Thymus (tissue), 11 donors: ENCODE data around the gene FARS2. TPM values are rescaled to one million over a fixed set of nuclear protein-coding genes. Genes with fewer than 3 reads are reported as not detected.

Experiments used
- DNase-seq, 9 donors: peaks; one replicate each; pipeline ENCODE4 v3.0.0-alpha.2; 2013; ENCODE audit warnings: low spot score in 9 of 9, low read depth in 6 of 9, missing footprints in 1 of 9
- H3K27ac ChIP-seq, 2 donors: one replicate each; pipeline ENCODE4 v1.5.1; 2013; ENCODE audit warnings: control low read depth in 1 of 2, low read depth in 1 of 2, low read length in 1 of 2, mild to moderate bottlenecking in 1 of 2, moderate library complexity in 1 of 2
- H3K27me3 ChIP-seq, 2 donors: one replicate each; pipeline ENCODE4 v1.5.1; 2013; ENCODE audit warnings: low read length in 1 of 2; ENCODE audit not compliant: control insufficient read depth in 2 of 2, insufficient read depth in 1 of 2
- H3K36me3 ChIP-seq, 2 donors: one replicate each; pipeline ENCODE4 v1.5.1; 2013; ENCODE audit warnings: low read length in 1 of 2, mild to moderate bottlenecking in 1 of 2, moderate library complexity in 1 of 2; ENCODE audit not compliant: control insufficient read depth in 2 of 2, insufficient read depth in 2 of 2
- H3K4me1 ChIP-seq, 2 donors: one replicate each; pipeline ENCODE4 v1.5.1; 2013; ENCODE audit warnings: low read length in 2 of 2; ENCODE audit not compliant: control insufficient read depth in 2 of 2, insufficient read depth in 2 of 2
- H3K4me3 ChIP-seq, 2 donors: one replicate each; pipeline ENCODE4 v1.5.1; 2013; ENCODE audit warnings: low read length in 2 of 2, control low read depth in 1 of 2, mild to moderate bottlenecking in 1 of 2
- H3K9me3 ChIP-seq, 2 donors: one replicate each; pipeline ENCODE4 v1.5.1; 2013; ENCODE audit warnings: low read length in 1 of 2, mild to moderate bottlenecking in 1 of 2; ENCODE audit not compliant: control insufficient read depth in 2 of 2, insufficient read depth in 1 of 2
- WGBS: extraction: QIAGEN DNeasy Blood & Tissue Kit; methylation state at CpG from one replicate; pipeline ENCODE4 v1.1.7; 2013; 5-methylcytosine and 5-hydroxymethylcytosine counted together
- polyA plus RNA-seq: library from polyadenylated mRNA; stranded (reverse); fragments of 200-250 nt; gene quantifications from one replicate; pipeline ENCODE4 v1.2.3, GENCODE V29; 2013
- total RNA-seq: library from RNA; stranded (reverse); fragments of 120-200 nt; gene quantifications from one replicate; pipeline ENCODE4 v1.2.4, GENCODE V29; 2013
- donor health status: healthy.

Gene FARS2
- total and polyA plus RNA-seq, 2 donors = 10.5 to 23.2 TPM

DNA sequence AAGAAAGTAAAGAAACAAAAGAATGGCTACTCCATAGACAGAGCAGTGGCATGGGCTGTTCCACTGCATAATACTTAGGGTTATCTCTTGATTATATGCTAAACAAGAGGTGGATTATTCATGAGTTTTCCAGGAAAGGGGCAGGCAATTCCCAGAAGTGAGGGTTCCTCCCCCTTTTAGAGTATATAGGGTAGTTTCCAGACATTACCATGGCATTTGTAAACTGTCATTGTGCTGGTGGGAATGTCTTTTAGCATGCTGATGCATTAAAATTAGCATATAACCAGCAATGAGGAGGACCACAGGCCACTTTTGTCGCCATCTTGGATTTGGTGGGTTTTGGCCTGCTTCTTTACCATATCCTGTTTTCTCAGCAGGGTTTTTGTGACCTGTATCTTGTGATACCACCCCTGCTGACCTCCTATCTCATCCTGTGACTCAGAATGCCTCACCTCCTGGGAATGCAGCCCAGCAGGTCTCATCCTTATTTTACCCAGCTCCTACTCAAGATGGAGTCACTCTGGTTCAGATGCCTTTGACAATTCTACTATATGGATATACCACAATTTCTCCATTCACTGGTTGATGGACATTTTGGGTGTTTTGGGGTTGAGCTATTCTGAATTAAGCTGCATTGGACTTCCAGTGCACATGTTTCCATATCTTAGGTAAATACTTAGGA is 280.6 kb downstream of the FARS2 start:
- Histone ChIP-seq H3K36me3 (no peaks in the 10 kb centered on the region), H3K4me1 (no peaks in the 10 kb centered on the region), H3K9me3 (no peaks in the 10 kb centered on the region), H3K4me3 (no peak overlapping the region), H3K27me3 (no peaks in the 10 kb centered on the region), H3K27ac (no peak overlapping the region)
- no peak for DNase-seq
- 95% methylated on average over 1 of the region's 1 CpG for WGBS

DNA sequence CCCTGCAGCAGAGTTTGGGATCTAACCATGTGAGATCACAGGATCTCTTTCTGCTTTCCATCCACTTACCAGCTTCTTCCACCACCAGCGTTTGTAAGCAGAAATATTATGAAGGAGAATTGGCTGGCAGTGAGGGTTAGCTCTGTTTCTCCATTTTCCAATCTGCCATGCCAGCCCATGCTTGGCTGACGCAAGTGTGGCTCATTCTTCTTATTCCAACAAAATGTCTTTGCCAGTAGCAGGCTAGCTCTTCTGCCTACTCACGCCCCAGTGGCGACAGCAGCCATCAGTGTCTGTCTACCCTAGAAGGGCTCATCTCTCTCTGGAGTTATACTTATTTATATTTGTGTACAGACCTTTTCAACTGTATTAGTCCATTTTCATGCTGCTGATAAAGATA is 286.2 kb downstream of the FARS2 start:
- no peak for DNase-seq
- Histone ChIP-seq H3K27me3 (no peaks in the 10 kb centered on the region), H3K4me3 (no peak overlapping the region), H3K9me3 (peaks cover 2 to 5% of the 10 kb centered on the region in 2 donors), H3K27ac (no peak overlapping the region), H3K36me3 (no peaks in the 10 kb centered on the region), H3K4me1 (no peaks in the 10 kb centered on the region)
- WGBS = 97% methylated on average over 4 of the region's 4 CpGs

DNA sequence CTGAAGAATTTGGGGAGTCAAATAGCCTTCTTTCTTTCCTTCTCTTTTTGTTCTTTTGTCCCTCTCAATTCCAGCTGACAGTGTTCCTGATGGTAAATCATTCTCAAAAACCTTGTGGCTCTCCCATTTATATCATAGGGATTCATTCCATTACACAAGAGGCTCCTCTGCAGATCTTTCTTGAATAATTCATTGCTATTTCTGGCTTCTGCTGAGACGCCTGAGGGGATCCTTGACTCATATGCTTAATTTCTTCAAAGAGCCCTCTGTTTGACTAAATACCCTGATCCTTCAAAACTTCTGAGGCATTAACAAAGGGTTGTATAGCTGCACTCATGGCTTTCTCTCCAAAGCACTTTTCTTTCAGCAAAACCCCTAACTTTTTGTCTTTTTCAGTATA is 289.3 kb downstream of the FARS2 start:
- Histone ChIP-seq H3K4me1 (no peaks in the 10 kb centered on the region), H3K27me3 (no peaks in the 10 kb centered on the region), H3K36me3 (no peaks in the 10 kb centered on the region), H3K4me3 (no peak overlapping the region), H3K27ac (no peak overlapping the region), H3K9me3 (peaks cover 2 to 5% of the 10 kb centered on the region in 2 donors)
- DNase-seq = no peak
- WGBS = 100% methylated on average over 1 of the region's 1 CpG

DNA sequence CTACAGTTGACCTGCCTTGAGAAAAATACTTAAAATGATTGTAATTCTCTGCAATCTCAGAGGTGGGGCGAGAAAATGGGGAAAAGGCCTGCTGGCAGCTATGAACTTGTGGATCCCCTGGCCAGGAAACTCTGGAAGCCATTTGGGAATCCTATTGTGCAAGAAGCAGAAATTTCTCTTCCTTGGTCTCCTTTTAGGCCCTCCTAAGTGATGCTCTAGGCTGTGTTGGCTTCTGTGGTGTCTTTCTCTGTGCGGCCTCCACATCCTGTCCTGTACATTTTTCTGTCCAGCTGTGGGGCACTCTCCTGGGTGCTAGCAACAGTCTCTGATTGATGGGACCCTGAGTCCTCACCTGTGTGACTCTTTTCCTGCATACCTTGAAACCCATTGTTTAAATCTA is 290.9 kb downstream of the FARS2 start:
- H3K27me3 ChIP-seq = no peaks in the 10 kb centered on the region
- no peak overlapping the region for H3K4me3 ChIP-seq
- DNase-seq = no peak
- 98% methylated on average over 2 of the region's 2 CpGs for WGBS
- no peaks in the 10 kb centered on the region for H3K4me1 ChIP-seq
- H3K9me3 ChIP-seq = peaks cover 2 to 5% of the 10 kb centered on the region in 2 donors
- H3K27ac ChIP-seq = no peak overlapping the region
- H3K36me3 ChIP-seq = no peaks in the 10 kb centered on the region

DNA sequence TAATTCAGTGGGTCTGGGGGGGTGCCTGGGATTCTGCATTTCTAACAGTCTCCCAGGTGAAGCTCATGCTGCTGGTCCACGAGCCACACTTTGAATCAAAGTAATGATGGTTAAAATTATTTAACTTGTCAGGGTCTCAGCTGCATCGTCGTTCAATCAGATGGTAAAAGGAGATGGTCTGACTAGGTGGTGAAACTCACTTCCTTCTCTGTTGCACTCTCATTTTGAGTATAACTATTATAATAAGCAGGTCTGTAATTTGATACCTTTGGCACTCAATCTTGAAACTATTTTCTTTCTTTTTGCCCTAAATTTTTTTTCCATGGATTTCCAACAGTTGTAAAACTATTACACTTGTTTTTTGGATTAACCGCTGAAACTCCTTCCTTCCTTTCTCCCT is 292.5 kb downstream of the FARS2 start:
- no peaks in the 10 kb centered on the region for H3K36me3 ChIP-seq
- H3K27ac ChIP-seq = no peak overlapping the region
- H3K4me1 ChIP-seq = no peaks in the 10 kb centered on the region
- no peak for DNase-seq
- H3K9me3 ChIP-seq = peaks cover 2 to 5% of the 10 kb centered on the region in 2 donors
- 80% methylated on average over 4 of the region's 4 CpGs for WGBS
- H3K27me3 ChIP-seq = no peaks in the 10 kb centered on the region
- no peak overlapping the region for H3K4me3 ChIP-seq

DNA sequence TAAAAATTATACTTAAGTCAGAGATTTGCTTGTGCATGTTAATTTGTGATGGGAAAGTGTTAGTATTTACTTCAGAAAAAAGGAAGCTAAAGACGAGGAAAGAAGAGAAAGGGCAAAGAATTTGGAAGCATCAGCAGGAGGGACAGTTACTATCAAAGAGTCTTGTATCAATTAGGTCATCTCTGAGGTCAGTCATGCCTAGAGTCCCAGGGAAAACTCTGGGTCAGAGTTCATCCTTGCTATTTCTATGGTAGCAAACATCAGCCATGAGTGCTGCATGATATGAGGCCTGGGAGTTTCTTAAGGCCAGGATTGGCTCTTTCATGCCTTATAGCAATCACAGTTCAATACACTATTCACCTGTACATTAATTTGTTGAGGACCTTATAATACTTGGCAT is 292.9 kb downstream of the FARS2 start:
- no peak overlapping the region for H3K27ac ChIP-seq
- peaks cover 2 to 5% of the 10 kb centered on the region in 2 donors for H3K9me3 ChIP-seq
- no peaks in the 10 kb centered on the region for H3K4me1 ChIP-seq
- WGBS = 92% methylated on average over 1 of the region's 1 CpG
- H3K4me3 ChIP-seq = no peak overlapping the region
- no peak for DNase-seq
- H3K27me3 ChIP-seq = no peaks in the 10 kb centered on the region
- H3K36me3 ChIP-seq = no peaks in the 10 kb centered on the region

DNA sequence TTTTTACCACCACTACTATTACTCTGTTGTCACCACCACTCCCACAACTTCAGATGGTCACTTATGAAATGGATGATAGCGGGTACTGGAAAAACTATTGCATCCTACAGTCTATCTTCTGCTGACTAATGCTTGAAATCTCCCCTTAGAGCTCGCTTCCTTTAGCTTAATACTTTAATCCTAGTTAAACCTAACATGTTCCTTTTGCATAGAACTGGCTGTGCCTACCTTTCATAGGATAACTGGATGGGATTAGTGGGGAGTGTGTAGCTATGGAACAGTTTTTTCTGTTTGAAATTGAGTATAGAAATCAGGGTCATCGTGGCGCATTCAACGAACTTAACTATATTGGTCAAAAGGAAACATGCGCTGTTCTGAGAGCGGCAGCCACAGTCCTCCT is 294.7 kb downstream of the FARS2 start:
- DNase-seq = no peak
- Histone ChIP-seq H3K27ac (no peak overlapping the region), H3K36me3 (no peaks in the 10 kb centered on the region), H3K9me3 (no peaks in the 10 kb centered on the region), H3K27me3 (no peaks in the 10 kb centered on the region), H3K4me1 (no peaks in the 10 kb centered on the region), H3K4me3 (no peak overlapping the region)
- WGBS = 97% methylated on average over 7 of the region's 7 CpGs

DNA sequence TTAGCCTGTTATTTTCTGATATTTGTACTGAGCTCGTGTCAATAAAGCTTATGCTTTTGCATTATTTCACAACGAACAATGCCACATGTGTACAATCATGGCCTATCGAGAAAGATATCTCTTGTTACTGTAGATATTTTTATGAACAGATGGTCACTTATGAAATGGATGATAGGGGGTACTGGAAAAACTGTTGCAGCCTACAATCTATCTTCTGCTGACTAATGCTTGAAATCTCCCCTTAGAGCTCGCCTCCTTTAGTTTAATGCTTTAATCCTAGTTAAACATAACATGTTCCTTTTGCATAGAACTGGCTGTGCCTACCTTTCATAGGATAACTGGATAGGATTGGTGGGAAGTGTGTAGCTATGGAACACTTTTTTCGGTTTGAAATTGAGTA is 296.2 kb downstream of the FARS2 start:
- Histone ChIP-seq H3K4me1 (no peaks in the 10 kb centered on the region), H3K36me3 (no peaks in the 10 kb centered on the region), H3K27ac (no peak overlapping the region), H3K27me3 (no peaks in the 10 kb centered on the region), H3K4me3 (no peak overlapping the region), H3K9me3 (no peaks in the 10 kb centered on the region)
- 98% methylated on average over 5 of the region's 5 CpGs for WGBS
- DNase-seq = no peak

DNA sequence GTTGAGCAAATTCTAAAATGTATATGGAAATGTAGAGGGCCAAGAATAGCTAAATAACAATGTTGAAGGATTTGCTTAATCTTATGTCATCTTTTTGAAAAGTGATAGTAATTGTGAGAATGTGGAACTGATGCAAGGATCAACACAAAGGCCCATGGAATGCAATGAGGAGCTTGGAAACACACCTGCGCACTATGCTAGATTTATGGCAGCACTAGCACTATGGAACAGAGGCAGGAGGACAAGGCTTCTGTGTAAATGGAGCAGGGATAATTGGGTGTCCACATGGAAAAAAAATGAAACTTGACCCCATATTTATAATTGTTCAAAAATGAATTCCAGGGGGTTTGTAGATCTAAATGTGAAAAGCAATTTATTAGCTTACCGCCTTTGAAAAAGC is 298.3 kb downstream of the FARS2 start:
- H3K4me3 ChIP-seq = no peak overlapping the region
- H3K27ac ChIP-seq = no peak overlapping the region
- no peaks in the 10 kb centered on the region for H3K9me3 ChIP-seq
- H3K27me3 ChIP-seq = no peaks in the 10 kb centered on the region
- no peak for DNase-seq
- no peaks in the 10 kb centered on the region for H3K36me3 ChIP-seq
- WGBS = 99% methylated on average over 2 of the region's 2 CpGs
- H3K4me1 ChIP-seq = no peaks in the 10 kb centered on the region
